ENCODE results near the gene GALNT2. TPM values are rescaled to one million over a fixed set of nuclear protein-coding genes. Genes with fewer than 3 reads are reported as not detected.

Gene GALNT2
- total and polyA plus RNA-seq, 2 experiments from 2014 or later = 96.7 to 143 TPM

DNA sequence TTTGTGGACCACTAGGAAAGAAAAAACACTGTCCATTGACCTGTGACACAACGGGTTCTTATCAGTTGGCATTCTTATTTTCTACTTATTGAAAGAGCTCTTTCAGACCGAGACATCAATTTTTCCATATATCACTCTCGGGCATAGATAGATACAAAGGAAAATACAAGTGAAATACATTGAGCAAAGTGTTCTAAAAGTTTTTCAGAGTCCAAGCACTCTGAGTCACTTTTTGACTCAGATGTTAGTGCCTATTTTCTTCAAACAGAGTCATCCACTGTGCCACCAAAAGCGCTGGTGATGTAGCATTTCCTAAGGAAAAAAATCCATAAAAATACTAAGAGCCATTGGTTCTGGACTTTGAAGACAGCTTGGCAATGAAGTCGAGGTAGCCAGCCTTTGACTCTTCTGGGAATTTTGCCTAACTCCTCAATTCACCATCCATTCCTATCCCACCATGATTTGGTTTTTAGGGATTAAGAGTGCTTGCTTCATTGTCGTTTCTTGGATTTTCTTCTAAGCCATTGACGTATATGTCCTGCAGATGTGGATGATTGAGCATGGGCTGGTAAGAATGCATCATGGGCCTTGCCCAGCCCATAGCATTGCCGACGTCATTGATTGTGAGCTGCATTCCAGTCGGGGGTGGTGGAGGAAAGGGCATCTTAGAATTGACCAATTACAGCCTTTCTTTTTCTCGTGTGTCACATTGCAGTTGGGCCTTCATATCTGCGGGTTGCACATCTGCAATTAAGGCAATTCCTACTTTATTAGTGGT lies 10.6 kb downstream of the GALNT2 start:
- Histone ChIP-seq H4K20me1 (ENCODE audit: insufficient read depth, poor library complexity, severe bottlenecking) (peaks cover 81% of the 10 kb centered on the region), H3K79me2 (peaks cover 97% of the 10 kb centered on the region), H3K4me1 (ENCODE audit: insufficient read depth) (no peaks in the 10 kb centered on the region), H3K4me3 (no peak overlapping the region), H3K27me3 (no peaks in the 10 kb centered on the region), H3K4me2 (no peak overlapping the region), H2AFZ (no peak overlapping the region), H3K9me3 (ENCODE audit: low read depth) (no peaks in the 10 kb centered on the region), H3K36me3 (replicated peaks; ENCODE audit: insufficient read depth, low read depth) (no peaks in the 10 kb centered on the region), H3K9me2 (replicated peaks; ENCODE audit: insufficient read depth) (no peaks in the 10 kb centered on the region), H3K27ac (no peak overlapping the region)
- no peak for DNase-seq (ENCODE audit: low spot score)
- WGBS (ENCODE audit: low lambda C conversion rate, missing lambda C conversion rate) = 90% methylated on average over 12 of the region's 12 CpGs
- no peak for TF ChIP-seq EZH2phosphoT487 (IDR thresholded peaks at IDR 0.05; ENCODE audit: low read depth, severe bottlenecking, unreplicated experiment)
- TF ChIP-seq, protein P1, sequence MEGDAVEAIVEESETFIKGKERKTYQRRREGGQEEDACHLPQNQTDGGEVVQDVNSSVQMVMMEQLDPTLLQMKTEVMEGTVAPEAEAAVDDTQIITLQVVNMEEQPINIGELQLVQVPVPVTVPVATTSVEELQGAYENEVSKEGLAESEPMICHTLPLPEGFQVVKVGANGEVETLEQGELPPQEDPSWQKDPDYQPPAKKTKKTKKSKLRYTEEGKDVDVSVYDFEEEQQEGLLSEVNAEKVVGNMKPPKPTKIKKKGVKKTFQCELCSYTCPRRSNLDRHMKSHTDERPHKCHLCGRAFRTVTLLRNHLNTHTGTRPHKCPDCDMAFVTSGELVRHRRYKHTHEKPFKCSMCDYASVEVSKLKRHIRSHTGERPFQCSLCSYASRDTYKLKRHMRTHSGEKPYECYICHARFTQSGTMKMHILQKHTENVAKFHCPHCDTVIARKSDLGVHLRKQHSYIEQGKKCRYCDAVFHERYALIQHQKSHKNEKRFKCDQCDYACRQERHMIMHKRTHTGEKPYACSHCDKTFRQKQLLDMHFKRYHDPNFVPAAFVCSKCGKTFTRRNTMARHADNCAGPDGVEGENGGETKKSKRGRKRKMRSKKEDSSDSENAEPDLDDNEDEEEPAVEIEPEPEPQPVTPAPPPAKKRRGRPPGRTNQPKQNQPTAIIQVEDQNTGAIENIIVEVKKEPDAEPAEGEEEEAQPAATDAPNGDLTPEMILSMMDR (IDR thresholded peaks at IDR 0.05; ENCODE audit: poor library complexity) = no peak
- no peak for TF ChIP-seq EZH2 (IDR thresholded peaks at IDR 0.05; ENCODE audit: borderline replicate concordance)

DNA sequence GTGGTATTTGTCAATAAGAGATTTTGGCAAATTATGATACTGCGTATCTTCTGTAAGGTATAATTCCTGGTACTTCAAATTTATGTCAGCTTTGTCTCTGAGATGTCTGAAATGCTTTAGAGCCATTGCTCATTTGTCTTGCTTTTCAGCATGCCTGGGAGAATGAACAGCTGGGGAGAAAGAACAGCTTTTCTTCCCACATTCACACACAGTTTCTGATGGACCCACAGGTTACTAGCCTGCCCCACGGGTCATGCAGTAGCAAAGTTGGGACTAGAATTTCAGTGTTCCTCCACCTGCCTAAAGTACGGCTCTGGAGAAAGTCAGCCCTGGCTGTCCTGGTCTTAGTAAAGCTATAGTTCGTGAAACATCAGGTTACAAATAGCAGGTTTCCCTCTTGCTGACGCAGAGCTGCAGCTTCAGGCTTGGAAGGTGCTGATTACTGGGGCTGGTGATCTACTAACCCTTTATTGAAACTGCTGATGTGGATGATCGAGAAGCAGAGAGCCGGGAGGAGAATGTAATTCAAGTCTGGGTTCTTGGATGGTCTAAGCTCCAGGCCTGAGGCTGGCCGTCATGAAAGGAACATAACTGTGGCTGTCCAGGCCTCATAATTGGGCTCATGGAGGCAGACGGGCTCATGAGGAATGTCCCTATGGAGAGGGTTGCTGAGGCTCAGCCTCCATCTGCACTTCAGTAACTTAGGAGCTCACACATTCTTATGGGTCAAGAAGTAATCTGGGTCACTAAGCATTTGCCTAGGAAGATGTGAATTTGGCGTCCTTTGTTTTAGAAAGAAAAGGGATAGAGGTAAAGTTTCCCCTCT lies 12.4 kb downstream of the GALNT2 start:
- peaks cover 97% of the 10 kb centered on the region for H3K79me2 ChIP-seq
- no peak overlapping the region for H2AFZ ChIP-seq
- no peak overlapping the region for H3K4me3 ChIP-seq
- no peaks in the 10 kb centered on the region for H3K27me3 ChIP-seq
- H3K4me1 ChIP-seq (ENCODE audit: insufficient read depth) = peaks cover 9% of the 10 kb centered on the region
- no peaks in the 10 kb centered on the region for H3K9me2 ChIP-seq (replicated peaks; ENCODE audit: insufficient read depth)
- H3K4me2 ChIP-seq = no peak overlapping the region
- no peak for DNase-seq (ENCODE audit: low spot score)
- peak overlapping the region; percentile 46 for H3K27ac ChIP-seq
- WGBS (ENCODE audit: low lambda C conversion rate, missing lambda C conversion rate) = 83% methylated on average over 10 of the region's 10 CpGs
- TF ChIP-seq, protein P1 (IDR thresholded peaks at IDR 0.05; ENCODE audit: poor library complexity) = no peak
- TF ChIP-seq EZH2 (IDR thresholded peaks at IDR 0.05; ENCODE audit: borderline replicate concordance) (no peak), EZH2phosphoT487 (IDR thresholded peaks at IDR 0.05; ENCODE audit: low read depth, severe bottlenecking, unreplicated experiment) (no peak)
- no peaks in the 10 kb centered on the region for H3K9me3 ChIP-seq (ENCODE audit: low read depth)
- no peaks in the 10 kb centered on the region for H3K36me3 ChIP-seq (replicated peaks; ENCODE audit: insufficient read depth, low read depth)
- H4K20me1 ChIP-seq (ENCODE audit: insufficient read depth, poor library complexity, severe bottlenecking) = peaks cover 65% of the 10 kb centered on the region

DNA sequence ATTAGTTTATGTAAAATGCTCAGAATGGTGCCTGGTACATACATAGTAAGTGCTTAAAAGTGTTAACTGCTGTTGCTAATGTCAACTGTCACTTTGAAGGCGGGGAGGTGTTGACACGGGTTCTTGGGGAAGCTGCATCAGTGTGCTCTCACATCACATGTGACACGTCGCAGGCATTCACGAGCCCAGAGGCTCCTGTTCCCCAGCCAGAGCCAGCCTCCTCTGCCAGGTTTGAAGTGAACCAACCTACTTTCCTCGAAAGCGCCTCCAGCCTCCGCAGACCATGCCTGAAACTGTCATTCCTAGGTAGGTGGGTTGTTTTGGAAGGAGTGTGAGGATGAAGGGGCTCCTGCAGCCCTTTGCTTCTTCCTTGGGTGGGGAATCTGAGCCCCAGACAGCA lies 13.8 kb downstream of the GALNT2 start:
- no peak overlapping the region for H3K4me3 ChIP-seq
- DNase-seq (ENCODE audit: low spot score) = no peak
- H3K27me3 ChIP-seq = no peaks in the 10 kb centered on the region
- H2AFZ ChIP-seq = no peak overlapping the region
- H3K79me2 ChIP-seq = peaks cover 94% of the 10 kb centered on the region
- no peaks in the 10 kb centered on the region for H3K9me3 ChIP-seq (ENCODE audit: low read depth)
- no peaks in the 10 kb centered on the region for H3K9me2 ChIP-seq (replicated peaks; ENCODE audit: insufficient read depth)
- TF ChIP-seq EZH2phosphoT487 (IDR thresholded peaks at IDR 0.05; ENCODE audit: low read depth, severe bottlenecking, unreplicated experiment) = no peak
- no peak overlapping the region for H3K4me2 ChIP-seq
- peaks cover 57% of the 10 kb centered on the region for H4K20me1 ChIP-seq (ENCODE audit: insufficient read depth, poor library complexity, severe bottlenecking)
- H3K27ac ChIP-seq = no peak overlapping the region
- H3K4me1 ChIP-seq (ENCODE audit: insufficient read depth) = peaks cover 21% of the 10 kb centered on the region
- H3K36me3 ChIP-seq (replicated peaks; ENCODE audit: insufficient read depth, low read depth) = no peaks in the 10 kb centered on the region
- 90% methylated on average over 8 of the region's 8 CpGs for WGBS (ENCODE audit: low lambda C conversion rate, missing lambda C conversion rate)

DNA sequence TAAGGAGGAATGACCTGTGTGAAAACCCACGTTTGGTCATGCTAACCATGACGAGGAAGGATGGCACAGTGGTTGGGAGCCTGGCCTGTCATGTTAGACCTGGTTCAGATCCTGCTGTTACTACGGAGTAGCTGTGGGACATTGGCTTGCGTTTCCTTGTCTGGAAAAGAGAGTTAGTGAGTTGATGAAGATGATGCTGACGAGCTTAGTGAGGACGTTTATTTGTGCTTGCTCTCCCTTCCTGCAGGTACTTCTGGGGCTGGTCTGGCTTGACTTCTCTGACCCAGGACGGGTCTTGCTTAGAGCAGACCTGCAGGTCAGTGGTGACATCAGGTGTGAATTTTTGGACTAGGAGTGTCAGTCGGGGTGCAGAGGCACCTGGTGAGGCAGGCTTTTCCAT lies 14.7 kb downstream of the GALNT2 start:
- Histone ChIP-seq H3K4me2 (no peak overlapping the region), H2AFZ (no peak overlapping the region), H3K9me2 (replicated peaks; ENCODE audit: insufficient read depth) (no peaks in the 10 kb centered on the region), H3K4me3 (no peak overlapping the region), H3K27me3 (no peaks in the 10 kb centered on the region), H3K36me3 (replicated peaks; ENCODE audit: insufficient read depth, low read depth) (no peaks in the 10 kb centered on the region), H3K27ac (no peak overlapping the region), H4K20me1 (ENCODE audit: insufficient read depth, poor library complexity, severe bottlenecking) (peaks cover 55% of the 10 kb centered on the region), H3K4me1 (ENCODE audit: insufficient read depth) (peaks cover 29% of the 10 kb centered on the region), H3K79me2 (peaks cover 94% of the 10 kb centered on the region), H3K9me3 (ENCODE audit: low read depth) (no peaks in the 10 kb centered on the region)
- TF ChIP-seq, protein P1 (IDR thresholded peaks at IDR 0.05; ENCODE audit: poor library complexity) = no peak
- TF ChIP-seq EZH2phosphoT487 (IDR thresholded peaks at IDR 0.05; ENCODE audit: low read depth, severe bottlenecking, unreplicated experiment) (no peak), EZH2 (IDR thresholded peaks at IDR 0.05; ENCODE audit: borderline replicate concordance) (no peak)
- no peak for DNase-seq (ENCODE audit: low spot score)
- WGBS (ENCODE audit: low lambda C conversion rate, missing lambda C conversion rate) = 95% methylated on average over 8 of the region's 8 CpGs
